ENCODE results near the gene METRN.

METRN gene

DNA sequence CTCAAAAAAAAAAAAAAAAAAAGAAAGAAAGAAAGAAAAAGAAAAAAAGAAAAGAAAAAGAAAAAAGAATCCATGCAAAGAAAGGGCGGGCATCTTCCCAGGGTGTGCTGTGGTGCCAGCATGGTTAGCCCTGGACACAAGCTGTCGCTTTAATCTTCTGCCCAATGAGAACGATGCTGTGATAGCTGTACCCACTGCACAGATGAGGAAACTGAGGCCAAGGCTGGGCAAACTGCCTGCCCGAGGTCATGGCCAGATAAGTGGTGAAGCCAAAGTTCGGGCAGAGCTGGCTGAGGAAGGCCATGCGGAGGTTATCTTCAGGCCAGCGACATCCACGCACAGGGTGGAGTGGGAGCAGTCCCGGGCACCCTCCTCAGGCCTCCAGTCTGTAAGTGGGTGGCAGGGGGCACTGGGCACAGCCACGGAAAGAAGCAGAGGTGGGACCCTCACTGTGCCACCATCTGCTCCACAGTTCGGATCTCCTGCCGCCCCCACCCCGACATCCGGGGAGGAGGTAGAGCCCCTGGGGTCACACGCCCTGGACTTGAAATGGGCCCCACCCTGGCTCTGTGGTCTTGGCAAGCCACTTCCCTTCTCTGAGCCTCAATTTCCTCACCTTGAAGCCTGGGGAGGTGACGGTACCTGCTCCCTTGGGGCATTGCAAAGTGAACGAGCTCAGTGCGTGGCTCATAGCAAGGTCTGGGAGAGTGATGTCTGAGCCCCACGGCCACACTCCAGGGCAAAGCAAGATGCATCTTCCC lies 15.8 kb upstream of the METRN start:
- Histone ChIP-seq H3K9me3 (ENCODE audit: insufficient read depth, low read length) (no peaks in the 10 kb centered on the region), H2AFZ (ENCODE audit: low read depth, low read length) (no peak overlapping the region), H3K36me3 (replicated peaks; ENCODE audit: low read depth, low read length) (no peaks in the 10 kb centered on the region), H3K4me2 (ENCODE audit: low read length) (no peak overlapping the region), H4K20me1 (ENCODE audit: insufficient read depth, low read length) (no peaks in the 10 kb centered on the region), H3K4me3 (ENCODE audit: low read length) (no peak overlapping the region), H3K27ac (ENCODE audit: low read length) (no peak overlapping the region), H3K27me3 (ENCODE audit: low read depth, low read length) (no peaks in the 10 kb centered on the region), H3K79me2 (ENCODE audit: low read length) (no peaks in the 10 kb centered on the region), H3K4me1 (ENCODE audit: low read length) (no peaks in the 10 kb centered on the region), H3K9ac (ENCODE audit: low read length) (no peak overlapping the region)
- TF ChIP-seq EZH2phosphoT487 (IDR thresholded peaks at IDR 0.05; ENCODE audit: low read depth), result no peak
- TF ChIP-seq, protein P1, sequence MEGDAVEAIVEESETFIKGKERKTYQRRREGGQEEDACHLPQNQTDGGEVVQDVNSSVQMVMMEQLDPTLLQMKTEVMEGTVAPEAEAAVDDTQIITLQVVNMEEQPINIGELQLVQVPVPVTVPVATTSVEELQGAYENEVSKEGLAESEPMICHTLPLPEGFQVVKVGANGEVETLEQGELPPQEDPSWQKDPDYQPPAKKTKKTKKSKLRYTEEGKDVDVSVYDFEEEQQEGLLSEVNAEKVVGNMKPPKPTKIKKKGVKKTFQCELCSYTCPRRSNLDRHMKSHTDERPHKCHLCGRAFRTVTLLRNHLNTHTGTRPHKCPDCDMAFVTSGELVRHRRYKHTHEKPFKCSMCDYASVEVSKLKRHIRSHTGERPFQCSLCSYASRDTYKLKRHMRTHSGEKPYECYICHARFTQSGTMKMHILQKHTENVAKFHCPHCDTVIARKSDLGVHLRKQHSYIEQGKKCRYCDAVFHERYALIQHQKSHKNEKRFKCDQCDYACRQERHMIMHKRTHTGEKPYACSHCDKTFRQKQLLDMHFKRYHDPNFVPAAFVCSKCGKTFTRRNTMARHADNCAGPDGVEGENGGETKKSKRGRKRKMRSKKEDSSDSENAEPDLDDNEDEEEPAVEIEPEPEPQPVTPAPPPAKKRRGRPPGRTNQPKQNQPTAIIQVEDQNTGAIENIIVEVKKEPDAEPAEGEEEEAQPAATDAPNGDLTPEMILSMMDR (IDR thresholded peaks at IDR 0.05; ENCODE audit: low read depth, low read length), result no peak

DNA sequence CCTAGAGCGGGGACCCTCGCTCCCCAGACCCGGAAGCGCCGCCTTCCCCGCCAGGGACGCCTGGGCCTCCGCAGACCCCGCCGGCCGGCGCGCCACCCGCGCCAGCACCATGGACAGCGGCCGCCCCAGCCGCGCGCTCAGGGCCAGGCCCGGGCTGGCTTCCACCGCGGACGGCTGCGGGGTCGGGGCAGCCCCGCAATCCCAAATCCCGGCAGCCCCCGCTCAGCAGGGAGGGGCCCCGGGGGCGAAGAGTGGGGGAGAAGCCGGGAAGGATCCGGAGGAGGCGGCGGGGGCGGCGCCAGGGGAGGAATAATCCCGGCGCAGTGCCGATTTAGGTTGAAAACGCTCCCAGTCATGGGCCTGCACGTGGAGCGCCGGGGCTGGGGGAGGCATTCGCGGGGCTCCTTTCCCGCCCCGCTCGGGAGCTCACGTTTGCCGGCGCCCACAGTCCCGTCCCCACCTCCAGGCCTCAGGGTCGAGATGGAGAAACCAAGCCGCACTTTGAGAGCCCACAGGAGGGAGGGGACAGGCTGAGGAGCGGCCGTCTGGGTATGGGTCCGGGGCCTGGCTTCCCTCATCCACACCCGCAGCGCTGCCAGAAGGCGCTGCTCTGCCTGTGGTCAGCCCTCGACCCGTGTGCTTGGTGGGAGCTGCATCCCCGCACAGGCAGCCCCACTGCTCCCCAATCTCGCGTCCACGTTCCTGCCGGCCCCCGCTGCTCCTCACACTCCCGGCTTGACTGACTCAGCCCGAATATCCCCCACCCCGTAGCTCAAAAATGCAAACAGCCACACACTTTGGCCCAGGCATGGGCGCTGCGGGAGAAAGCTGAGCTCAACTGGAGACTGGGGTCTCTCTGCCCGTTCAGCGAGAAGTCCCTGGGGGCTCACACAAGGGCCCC lies 14.0 kb upstream of the METRN start:
- no peak overlapping the region for H2AFZ ChIP-seq (ENCODE audit: low read depth, low read length)
- H3K4me3 ChIP-seq (ENCODE audit: low read length), result no peak overlapping the region
- H3K4me2 ChIP-seq (ENCODE audit: low read length), result no peak overlapping the region
- H3K9ac ChIP-seq (ENCODE audit: low read length), result no peak overlapping the region
- no peaks in the 10 kb centered on the region for H3K27me3 ChIP-seq (ENCODE audit: low read depth, low read length)
- no peaks in the 10 kb centered on the region for H3K79me2 ChIP-seq (ENCODE audit: low read length)
- no peaks in the 10 kb centered on the region for H4K20me1 ChIP-seq (ENCODE audit: insufficient read depth, low read length)
- no peak for TF ChIP-seq EZH2phosphoT487 (IDR thresholded peaks at IDR 0.05; ENCODE audit: low read depth)
- TF ChIP-seq, protein P1 (IDR thresholded peaks at IDR 0.05; ENCODE audit: low read depth, low read length), result no peak
- H3K27ac ChIP-seq (ENCODE audit: low read length), result no peak overlapping the region
- no peaks in the 10 kb centered on the region for H3K9me3 ChIP-seq (ENCODE audit: insufficient read depth, low read length)
- H3K4me1 ChIP-seq (ENCODE audit: low read length), result no peaks in the 10 kb centered on the region
- H3K36me3 ChIP-seq (replicated peaks; ENCODE audit: low read depth, low read length), result no peaks in the 10 kb centered on the region

DNA sequence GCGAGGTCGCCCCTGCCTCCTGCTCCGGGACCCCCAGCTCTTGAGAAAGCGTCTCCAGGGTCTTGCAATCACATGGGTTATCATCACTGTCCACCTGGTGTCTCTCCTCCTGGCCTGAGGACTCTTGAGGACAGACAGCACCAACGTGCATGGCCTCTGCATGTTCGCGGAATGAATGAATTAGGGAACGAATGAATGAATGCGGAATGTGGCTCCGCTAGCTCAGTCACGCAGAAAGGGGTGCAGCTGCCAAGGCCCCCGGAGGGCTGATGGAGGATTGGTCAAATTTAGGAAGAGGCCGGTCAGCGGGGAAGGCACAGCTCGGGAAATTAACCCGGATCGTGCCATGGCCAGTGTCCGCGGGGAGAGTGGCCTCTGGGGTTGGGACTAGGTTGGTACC lies 12.6 kb upstream of the METRN start:
- H2AFZ ChIP-seq (ENCODE audit: low read depth, low read length), result no peak overlapping the region
- no peaks in the 10 kb centered on the region for H4K20me1 ChIP-seq (ENCODE audit: insufficient read depth, low read length)
- H3K4me2 ChIP-seq (ENCODE audit: low read length), result no peak overlapping the region
- no peaks in the 10 kb centered on the region for H3K9me3 ChIP-seq (ENCODE audit: insufficient read depth, low read length)
- no peaks in the 10 kb centered on the region for H3K79me2 ChIP-seq (ENCODE audit: low read length)
- H3K36me3 ChIP-seq (replicated peaks; ENCODE audit: low read depth, low read length), result no peaks in the 10 kb centered on the region
- no peaks in the 10 kb centered on the region for H3K27me3 ChIP-seq (ENCODE audit: low read depth, low read length)
- no peak for TF ChIP-seq EZH2phosphoT487 (IDR thresholded peaks at IDR 0.05; ENCODE audit: low read depth)
- TF ChIP-seq, protein P1 (IDR thresholded peaks at IDR 0.05; ENCODE audit: low read depth, low read length), result no peak
- no peak overlapping the region for H3K4me3 ChIP-seq (ENCODE audit: low read length)
- no peaks in the 10 kb centered on the region for H3K4me1 ChIP-seq (ENCODE audit: low read length)
- no peak overlapping the region for H3K27ac ChIP-seq (ENCODE audit: low read length)
- H3K9ac ChIP-seq (ENCODE audit: low read length), result no peak overlapping the region

DNA sequence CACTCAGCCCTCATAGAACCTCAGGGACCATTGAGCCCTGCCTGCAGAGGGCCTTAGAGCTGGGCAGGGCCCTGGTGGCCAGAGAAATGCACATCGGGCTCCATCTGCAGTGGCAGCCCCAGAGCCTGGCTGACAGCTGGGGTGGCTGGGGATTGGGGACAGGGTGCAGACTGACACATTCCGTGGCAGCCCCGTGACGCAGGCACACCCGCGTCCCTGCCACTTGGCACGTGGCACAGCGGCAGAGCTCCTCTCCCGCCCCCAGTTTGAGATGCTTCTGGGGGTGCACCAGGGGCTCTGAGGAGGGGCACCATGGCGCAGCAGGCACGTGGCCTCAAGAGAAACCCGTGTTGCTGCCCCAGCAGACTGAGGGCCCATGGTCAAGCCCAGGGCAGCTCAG lies 11.5 kb upstream of the METRN start:
- Histone ChIP-seq H3K9me3 (ENCODE audit: insufficient read depth, low read length) (no peaks in the 10 kb centered on the region), H3K4me3 (ENCODE audit: low read length) (no peak overlapping the region), H3K4me2 (ENCODE audit: low read length) (no peak overlapping the region), H3K36me3 (replicated peaks; ENCODE audit: low read depth, low read length) (no peaks in the 10 kb centered on the region), H3K27ac (ENCODE audit: low read length) (no peak overlapping the region), H2AFZ (ENCODE audit: low read depth, low read length) (no peak overlapping the region), H3K79me2 (ENCODE audit: low read length) (no peaks in the 10 kb centered on the region), H4K20me1 (ENCODE audit: insufficient read depth, low read length) (no peaks in the 10 kb centered on the region), H3K9ac (ENCODE audit: low read length) (no peak overlapping the region), H3K4me1 (ENCODE audit: low read length) (no peaks in the 10 kb centered on the region), H3K27me3 (ENCODE audit: low read depth, low read length) (no peaks in the 10 kb centered on the region)
- no peak for TF ChIP-seq EZH2phosphoT487 (IDR thresholded peaks at IDR 0.05; ENCODE audit: low read depth)
